ENCODE measurements around the gene AJM1.
"Not testable (repeated sequence)": the region's sequence is repeated elsewhere in the genome, so short reads cannot be mapped to it uniquely, and the experiment has no call there.

The AJM1 gene

DNA sequence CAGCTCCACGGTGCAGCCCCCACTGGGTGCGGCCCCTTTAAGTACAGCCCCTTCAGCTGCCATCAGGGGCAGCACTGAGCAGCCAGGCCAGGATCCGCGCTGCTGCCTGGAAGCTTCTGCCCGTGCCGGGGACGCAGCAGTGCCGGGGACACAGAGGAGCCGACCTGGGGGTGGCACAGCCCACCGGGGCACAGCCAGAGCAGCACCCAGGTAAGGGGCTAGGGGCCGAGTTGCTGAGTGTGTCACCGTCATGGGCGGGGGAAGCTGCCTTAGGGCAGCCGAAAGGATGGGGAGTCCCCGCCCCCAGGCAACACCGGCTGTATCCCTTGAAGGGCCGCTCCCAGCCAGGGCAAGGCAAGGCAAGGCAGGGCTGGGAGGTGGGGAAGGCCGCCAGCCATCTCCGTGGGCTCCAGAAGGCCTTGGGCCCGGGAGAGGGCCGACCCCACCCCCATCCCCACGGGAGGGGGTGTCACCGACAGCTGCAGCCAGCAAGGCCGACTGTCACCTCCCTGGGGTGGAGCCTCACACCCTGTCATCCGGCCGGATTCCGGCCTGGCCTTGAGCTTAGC lies at the start of gene AJM1:
Gene AJM1, plus strand, starts transcription at position 99 of the 569 bp plus-strand sequence. CDS start 1,937 bp downstream, outside the sequence.
- peak; percentile 56 to 67 (median 63) for DNase-seq (ENCODE audit: low read depth in 3 of 3)

DNA sequence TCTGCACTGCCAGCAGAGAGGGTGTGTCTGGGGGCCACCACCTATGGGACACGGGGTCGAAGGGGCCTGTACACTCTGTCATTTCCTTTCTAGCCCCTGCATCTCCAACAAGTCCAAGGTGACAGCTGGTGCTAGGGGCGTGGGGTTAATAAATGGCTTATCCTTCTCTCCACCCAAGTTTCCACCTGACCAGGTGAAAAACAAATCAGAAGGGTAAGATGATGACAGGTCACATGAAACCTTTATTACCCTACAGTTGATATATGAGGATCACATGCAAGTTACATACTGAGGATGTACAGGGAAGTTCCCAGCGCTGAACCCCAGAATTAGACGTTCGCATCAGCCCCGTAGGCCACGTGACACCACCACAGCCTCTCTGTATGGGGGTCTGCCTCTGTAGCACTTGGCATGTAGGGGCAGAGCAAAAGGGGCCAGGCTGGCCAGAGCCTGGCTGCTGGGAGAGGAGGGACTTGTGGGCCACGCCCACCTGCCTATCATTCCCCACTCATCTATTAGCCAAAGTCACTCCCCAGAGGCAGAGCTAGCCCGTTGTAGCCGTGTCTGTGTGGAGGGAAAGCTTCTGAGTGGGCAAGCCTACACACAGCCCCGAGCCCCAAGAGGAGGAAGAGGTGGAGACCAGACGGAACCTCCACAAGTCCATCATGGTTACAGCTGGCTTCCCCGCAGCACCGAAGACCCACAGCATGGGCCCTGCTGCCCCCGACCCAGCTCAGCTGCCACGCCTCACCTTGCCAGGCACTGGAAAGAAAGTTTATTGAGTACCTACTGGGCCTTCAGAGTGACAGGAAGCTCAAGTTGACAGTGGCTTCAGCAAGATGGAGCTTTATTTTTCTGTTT lies 49.0 kb upstream of the AJM1 start:
- no peak for DNase-seq (ENCODE audit: low read depth in 3 of 3)

DNA sequence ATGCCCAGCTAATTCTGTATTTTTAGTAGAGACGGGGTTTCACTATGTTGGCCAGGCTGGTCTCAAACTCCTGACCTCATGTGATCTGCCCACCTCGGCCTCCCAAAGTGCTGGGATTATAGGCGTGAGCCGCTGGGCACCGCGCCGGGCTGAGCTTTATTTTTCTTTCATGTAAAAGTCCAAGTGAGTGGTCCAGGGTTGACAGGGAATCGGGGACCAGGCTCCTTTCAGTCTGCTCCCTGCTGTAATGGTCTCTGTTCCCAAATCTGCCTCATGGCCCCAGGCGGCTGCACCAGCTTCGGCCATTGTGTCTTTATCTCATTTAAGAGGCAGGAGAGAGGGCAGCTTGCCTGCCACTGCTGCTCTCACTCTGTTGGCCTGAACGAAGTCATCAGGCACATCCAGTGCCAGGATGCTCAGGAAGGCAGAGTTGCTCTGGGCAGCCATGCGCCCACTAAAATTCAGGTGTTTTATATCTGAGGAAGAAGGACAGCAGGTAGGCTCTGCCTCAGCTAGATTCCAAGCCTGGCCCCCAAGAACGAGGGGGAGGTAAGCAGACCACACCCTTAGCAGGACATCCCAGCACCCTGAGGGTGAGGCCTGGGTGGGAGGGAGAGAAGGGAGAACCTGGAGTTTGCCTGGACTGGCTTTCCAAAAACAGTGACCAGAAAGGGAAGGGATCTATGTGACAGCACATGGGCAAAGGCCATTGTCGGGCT lies 47.8 kb upstream of the AJM1 start:
- no peak for DNase-seq (ENCODE audit: low read depth in 3 of 3)

DNA sequence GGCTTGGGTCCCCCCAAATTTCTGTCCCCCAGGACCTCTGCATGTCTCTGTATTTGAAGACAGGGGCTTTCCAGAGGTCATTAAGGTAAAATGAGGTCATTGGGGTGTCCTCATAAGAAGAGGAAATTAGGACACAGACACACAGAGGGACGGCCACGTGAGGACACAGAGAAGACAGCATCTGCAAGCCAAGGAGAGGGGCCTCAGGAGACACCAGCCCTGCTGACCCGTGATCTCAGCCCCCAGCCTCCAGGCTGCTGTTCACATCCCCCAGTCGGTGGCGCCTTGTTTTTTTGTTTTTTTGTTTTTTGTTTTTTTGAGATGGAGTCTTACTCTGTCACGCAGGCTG lies 47.3 kb upstream of the AJM1 start:
- DNase-seq (ENCODE audit: low read depth in 3 of 3) = no peak

DNA sequence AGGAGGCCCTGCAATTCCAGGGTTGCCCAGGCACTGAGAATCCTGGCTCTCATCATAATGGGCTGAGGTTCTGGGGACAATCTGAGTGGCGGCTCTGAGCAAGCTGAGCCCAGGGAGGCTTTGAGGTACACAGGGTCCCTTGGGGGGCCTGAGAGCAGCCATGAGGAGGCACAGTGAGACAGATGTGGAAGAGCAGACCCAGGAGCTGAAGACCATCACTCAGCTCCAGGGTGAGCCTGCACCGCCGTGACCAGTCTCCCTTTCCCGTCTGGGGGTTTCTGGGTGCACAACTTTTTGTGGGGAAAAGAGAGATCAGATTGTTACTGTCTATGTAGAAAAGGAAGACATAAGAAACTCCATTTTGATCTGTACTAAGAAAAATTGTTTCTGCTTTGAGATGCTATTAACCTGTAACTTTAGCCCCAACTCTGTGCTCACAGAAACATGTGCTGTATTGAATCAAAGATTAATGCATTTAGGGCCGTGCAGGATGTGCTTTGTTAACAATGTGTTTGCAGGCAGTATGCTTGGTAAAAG lies 46.0 kb upstream of the AJM1 start, which contains the start of gene CCDC183:
Gene CCDC183, plus strand, starts transcription at position 101 of the 537 bp plus-strand sequence. Its CDS starts 60 bp downstream, at position 161.
- DNase-seq (ENCODE audit: low read depth in 3 of 3) = no peak

DNA sequence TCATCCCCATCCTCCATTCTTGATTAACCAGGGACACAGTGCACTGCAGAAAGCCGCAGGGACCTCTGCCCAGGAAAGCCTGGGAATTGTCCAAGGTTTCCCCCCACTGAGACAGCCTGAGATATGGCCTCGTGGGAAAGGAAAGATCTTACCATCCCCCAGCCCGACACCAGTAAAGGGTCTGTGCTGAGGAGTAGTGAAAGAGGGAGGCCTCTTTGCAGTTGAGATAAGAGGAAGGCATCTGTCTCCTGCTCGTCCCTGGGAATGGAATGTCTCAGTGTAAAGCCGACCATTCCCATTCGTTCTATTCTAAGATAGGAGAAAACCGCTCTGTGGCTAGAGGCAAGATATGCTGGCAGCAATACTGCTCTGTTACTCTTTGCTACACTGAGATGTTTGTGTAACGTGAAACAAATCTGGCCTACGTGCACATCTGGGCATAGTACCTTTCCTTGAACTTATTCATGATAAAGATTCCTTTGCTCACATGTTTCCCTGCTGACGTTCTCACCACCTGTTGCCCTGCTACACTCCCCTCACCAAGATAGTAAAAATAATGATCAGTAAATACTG lies 45.4 kb upstream of the AJM1 start:
- not testable (repeated sequence) for DNase-seq (ENCODE audit: low read depth in 3 of 3)

DNA sequence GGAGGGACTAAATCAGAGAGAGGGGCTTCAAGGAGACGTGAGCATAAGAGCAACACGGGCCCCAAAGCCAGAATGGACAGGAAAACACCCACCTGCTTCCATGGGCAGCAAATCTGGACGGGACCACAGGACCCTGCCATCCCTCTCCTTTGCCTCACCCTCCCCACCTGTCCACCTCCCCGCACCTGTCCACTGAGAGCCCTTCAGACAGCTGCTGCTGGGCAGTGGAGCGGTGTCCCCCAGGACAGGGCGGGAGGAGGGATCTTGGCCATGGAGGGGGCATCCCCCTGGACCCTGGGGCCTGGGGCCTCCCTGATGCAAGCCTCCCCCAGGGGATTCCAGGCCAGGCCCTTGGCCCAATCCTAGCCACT lies 43.6 kb upstream of the AJM1 start:
- no peak for DNase-seq (ENCODE audit: low read depth in 3 of 3)

DNA sequence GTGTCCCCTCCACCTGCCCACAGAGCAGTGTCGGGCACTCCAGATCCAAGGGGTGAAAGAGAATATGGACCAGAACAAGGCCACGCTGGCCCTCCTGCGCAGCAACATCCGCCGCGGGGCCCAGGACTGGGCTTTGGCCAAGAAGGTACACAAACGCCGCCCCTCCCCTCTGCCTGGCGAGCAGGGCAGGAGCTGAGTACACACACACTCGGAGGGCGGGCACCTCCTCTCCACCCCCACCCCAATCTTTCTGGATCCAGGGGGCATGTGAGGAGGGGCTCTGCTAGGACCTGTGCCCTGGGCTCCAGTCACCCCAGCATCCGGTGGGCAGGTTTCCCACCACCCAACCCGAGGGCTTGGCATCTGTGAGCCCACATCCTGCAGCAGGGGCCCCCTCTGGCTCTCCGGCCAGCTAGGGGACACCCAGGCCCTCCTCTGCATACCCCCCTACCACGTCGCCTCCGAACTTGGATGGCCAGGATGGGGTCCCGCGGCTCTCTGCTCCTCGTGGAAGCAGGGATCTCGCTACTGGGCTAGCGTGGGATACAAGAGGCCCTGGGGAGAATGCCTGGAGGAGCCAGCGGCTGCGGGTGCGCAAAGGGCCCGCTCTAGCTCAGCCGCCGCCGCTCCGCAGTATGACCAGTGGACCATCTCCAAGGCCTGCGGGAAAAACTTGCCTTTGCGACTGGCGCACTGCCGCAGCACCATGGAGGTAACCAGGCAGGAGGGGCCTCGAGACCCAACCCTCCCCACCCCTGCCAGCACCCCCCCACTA lies 43.0 kb upstream of the AJM1 start:
- DNase-seq (ENCODE audit: low read depth in 3 of 3) = no peak

DNA sequence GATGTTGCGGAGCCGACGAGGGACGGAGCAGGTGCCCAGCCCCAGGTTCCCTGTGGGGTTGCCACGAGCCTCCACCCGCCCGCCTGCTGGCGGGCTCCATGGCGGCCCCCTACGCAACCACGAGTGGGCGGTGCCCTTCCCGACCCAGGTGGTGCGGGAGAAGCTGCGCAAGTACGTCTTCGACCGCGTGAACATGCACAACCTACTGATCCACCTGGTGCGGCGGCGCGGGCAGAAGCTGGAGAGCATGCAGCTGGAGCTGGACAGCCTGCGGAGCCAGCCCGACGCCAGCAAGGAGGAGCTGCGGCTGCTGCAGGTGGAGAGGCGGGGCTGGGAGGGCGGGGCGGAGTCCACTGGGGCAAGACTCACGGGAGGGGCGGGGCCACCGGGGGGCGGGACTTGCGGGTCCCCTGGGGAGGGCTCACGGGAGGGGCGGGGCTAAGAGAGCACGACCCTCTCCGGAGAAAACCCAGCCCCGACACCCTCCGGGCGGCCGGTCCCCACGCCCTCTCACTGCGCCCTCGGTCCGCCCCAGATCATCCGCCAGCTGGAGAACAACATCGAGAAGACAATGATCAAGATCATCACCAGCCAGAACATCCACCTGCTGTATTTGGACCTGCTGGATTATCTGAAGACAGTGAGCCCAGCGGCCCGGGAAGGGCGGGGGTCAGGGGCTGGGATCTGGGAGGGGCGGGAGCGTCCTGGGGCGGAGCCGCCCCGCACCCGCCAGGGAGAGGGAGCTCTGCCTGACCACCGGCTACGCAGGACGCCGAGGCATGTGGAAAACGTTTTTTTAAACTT lies 42.2 kb upstream of the AJM1 start:
- DNase-seq (ENCODE audit: low read depth in 3 of 3) = peak; percentile 83 to 84 (median 83)

DNA sequence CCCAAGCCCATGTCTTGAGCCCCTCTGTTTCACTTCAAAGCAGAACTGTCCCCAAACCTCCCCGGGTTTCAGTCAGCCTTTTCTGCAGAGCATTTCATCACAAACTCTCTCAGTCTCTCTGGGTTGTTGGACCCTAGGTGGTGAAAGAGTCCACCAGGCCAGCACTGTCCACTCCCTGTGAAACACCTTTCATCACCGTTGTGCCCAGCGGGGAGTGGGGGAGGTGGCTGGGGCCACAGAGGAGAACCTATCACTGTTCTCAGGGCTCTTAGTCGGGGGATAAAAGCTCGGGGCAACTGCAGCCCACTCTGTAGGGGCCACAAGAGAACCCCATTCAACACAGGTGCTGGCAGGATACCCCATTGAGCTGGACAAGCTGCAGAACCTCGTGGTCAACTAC lies 40.0 kb upstream of the AJM1 start:
- DNase-seq (ENCODE audit: low read depth in 3 of 3) = no peak

DNA sequence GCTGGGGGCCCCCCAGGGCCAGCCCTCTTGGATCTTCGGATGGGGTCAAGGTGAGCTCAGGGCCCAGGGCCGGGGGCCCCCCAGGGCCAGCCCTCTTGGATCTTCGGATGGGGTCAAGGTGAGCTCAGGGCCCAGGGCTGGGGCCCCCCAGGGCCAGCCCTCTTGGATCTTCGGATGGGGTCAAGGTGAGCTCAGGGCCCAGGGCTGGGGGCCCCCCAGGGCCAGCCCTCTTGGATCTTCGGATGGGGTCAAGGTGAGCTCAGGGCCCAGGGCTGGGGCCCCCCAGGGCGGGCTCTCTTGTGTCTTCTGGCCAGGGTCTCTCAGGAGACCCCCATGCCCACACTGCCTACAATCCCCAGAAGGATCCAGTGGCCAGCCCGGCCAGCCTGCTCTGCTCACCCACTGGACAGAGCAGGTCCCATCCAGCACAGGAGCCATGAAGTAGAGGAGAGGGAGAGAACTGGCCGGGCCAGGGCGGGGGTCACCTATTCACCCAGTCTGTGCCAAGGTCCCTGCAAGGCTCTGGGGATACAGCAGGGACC lies 39.2 kb upstream of the AJM1 start:
- DNase-seq (ENCODE audit: low read depth in 3 of 3) = not testable (repeated sequence)

DNA sequence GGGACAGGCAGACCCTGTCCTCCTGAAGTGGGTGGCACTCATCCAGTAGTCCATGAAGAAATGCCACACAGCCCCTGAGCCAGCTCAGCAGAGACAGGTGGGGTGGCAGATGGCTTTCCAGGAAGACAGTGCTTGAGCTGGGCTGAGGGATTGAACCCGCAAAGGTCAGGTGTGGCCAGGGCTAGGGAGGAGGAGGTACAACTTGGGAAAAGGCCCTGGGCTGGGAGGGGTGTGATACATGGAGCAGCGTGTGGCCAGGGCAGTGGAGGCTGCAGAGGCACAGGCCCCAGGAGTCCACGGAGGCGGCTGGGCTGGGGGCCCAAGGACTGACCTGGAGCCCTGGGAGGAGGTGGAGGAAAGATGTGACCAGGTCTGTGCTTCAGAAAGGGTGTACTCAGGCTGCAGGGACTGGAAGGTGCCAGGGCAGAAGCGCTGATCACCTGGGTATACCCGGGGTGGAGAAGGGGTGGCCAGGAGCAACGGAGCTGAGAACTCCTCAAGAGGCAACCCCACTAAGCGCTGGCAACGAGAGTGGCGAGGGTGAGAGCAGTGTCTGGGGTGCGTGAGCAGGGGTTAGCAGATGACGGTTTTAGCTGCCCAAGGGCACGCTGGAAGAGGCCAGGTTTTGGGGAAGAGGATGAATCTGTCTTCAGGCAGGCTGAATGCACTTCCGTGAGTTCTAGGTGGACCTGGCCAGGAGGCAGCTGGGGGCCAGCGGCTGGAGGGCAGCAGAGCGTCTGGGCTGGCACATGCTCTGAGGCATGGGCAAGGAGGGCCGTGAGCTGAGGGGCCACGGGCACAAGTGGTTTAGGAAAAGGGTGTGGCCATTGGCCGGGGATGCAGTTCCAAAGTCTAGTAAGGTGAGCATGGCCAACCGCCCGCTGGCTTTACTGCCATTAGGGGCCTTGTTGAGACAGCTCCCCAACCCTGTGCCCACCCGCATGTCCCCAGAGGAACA lies 38.4 kb upstream of the AJM1 start:
- DNase-seq (ENCODE audit: low read depth in 3 of 3) = no peak

DNA sequence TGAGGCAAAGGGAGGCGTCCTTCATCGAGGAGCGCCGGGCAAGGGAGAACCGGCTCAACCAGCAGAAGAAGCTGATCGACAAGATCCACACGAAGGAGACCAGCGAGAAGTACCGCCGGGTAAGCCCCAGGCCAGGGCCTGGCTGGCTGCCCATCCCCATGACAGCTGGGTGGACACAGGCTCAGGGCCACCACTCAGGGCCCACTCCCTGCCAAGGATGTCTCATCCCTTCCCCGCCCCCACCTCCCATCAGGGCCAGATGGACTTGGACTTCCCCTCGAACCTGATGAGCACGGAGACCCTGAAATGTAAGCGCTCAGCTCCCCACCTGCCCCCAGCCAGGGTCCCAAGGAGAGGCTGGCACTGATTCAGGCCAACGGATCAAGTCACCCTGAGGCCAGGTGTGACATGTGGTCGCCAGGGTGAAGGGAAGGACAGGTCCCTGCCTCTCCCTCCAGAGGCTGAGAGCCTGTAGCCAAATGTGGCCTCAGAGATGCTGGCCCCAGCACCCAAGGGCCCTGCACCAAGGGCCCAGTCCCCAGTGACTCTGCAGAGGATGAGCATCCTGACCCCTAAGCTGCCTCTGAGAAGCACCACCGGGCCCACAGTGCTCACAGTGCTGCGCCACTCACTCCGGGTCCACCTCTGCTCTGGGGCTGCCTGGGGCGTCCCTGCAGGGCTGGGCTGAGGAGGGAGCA lies 37.6 kb upstream of the AJM1 start:
- DNase-seq (ENCODE audit: low read depth in 3 of 3) = no peak

DNA sequence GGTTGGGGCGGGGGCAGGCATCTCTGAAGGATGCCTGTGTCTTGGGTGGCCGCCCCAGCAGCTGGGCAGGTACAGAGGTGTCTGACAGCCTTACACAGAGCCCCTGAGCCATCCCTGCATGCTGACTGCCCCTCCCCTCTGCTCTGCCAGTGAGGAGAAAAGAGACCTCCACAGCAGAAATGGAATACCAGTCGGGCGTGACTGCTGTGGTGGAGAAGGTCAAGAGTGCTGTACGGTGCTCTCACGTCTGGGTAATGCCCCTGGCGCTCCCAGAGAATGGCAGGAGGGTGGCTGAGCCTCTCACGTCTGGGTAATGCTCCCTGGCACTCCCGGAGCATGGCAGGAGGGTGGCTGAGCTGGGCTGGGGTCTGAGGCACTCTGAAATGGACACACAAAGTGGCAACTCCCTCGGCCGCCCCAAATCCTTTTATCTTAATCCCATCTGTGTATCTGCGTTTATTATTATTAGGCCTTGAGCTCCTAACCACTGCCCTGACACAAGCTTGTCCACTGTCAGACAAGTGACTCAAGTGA lies 37.0 kb upstream of the AJM1 start:
- no peak for DNase-seq (ENCODE audit: low read depth in 3 of 3)

DNA sequence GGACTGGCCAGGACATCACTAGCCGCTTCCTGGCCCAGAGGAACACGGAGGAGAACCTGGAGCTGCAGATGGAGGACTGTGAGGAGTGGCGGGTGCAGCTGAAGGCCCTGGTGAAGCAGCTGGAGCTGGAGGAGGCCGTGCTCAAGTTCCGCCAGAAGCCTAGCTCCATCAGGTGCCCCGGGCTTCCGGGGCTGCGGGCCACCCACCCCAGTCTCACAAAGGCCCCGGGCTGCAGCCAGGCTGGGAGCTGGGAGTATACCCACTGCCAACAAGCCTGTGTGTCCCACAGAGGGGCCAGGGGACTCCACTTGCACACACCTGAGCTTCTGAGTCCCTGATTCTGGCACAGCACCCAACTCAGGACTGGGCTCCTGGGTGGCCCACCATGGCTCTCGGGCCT lies 36.2 kb upstream of the AJM1 start:
- DNase-seq (ENCODE audit: low read depth in 3 of 3) = no peak

DNA sequence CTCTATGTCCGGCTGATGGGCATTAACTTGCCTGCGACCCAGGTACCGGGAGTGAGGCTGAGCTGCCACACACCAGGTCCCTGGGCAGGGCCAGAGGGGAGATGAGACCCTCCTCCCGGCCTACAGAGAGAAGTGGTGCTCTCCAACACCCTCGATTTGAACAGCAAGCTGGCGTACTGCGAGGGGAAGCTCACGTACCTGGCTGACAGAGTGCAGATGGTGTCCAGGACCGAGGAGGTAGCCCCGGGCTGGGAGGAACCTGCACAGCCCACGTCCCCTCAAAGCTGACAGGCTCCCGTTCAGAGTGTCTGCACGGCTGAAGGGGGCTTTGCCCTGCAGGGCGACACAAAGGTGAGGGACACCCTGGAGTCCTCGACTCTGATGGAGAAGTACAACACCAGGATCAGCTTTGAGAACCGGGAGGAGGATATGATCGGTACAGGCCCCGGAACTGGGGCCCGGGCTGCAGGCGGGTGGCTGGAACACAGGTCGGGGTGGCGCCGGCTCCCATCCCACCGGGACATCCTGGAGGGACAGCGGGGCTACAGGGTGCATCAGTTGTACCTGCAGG lies 35.6 kb upstream of the AJM1 start:
- no peak for DNase-seq (ENCODE audit: low read depth in 3 of 3)

DNA sequence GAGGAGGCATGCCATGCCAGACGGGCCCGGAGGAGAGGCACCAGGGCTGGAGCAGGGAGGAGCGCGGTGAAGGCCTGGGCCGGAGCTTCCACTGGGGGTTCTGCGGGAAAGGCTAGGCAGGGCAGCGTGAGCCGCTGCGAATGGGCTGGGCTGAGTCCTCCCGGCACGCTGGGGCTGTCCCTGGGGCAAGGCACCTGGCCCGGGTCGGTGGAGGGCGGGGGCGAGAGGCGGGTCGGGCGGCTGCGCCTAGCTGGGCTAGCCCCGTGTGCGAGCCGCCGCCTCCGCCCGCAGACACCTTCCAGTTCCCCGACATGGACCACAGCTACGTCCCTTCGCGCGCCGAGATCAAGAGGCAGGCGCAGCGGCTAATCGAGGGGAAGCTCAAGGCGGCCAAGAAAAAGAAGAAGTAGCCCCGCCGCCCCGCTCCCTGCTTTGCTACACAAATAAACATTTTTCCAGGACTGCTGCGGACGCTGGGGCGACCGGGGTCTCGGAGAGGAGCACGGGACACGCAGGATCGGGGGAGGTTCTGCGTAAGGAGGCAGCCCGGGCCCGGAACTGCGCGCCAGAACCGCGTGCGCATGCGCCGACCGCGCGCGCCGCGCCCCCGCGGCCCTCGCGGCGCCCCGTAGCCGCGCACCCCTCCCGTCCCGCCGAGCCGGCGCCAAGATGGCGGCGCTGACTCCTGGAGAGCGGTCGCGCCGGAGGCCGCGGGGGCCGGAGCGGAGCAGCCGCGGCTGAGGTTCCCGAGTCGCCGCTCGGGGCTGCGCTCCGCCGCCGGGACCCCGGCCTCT lies 34.8 kb upstream of the AJM1 start, which contains the start of gene RABL6:
Gene RABL6, plus strand, starts transcription at position 668 of the 794 bp plus-strand sequence. CDS start 249 bp downstream, outside the sequence.
- peak; percentile 66 to 77 (median 70) for DNase-seq (ENCODE audit: low read depth in 3 of 3)
